ENCODE data around the gene SYPL2.

Gene SYPL2

GRCh38 chr1:109479901-109480300 lies 13.6 kb downstream of the SYPL2 start:
- no peaks in the 10 kb centered on the region for H3K9me3 ChIP-seq
- TF ChIP-seq, protein P1, sequence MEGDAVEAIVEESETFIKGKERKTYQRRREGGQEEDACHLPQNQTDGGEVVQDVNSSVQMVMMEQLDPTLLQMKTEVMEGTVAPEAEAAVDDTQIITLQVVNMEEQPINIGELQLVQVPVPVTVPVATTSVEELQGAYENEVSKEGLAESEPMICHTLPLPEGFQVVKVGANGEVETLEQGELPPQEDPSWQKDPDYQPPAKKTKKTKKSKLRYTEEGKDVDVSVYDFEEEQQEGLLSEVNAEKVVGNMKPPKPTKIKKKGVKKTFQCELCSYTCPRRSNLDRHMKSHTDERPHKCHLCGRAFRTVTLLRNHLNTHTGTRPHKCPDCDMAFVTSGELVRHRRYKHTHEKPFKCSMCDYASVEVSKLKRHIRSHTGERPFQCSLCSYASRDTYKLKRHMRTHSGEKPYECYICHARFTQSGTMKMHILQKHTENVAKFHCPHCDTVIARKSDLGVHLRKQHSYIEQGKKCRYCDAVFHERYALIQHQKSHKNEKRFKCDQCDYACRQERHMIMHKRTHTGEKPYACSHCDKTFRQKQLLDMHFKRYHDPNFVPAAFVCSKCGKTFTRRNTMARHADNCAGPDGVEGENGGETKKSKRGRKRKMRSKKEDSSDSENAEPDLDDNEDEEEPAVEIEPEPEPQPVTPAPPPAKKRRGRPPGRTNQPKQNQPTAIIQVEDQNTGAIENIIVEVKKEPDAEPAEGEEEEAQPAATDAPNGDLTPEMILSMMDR (IDR thresholded peaks at IDR 0.05; ENCODE audit: low read depth, low read length): no peak
- H3K36me3 ChIP-seq: no peaks in the 10 kb centered on the region
- 0 out of 2 replicates have a peak, but pooled peaks cover 7% of the 10 kb centered on the region for H3K27me3 ChIP-seq
- no peak for DNase-seq
- no peak overlapping the region for H3K4me3 ChIP-seq (ENCODE audit: low read depth, low read length)
- no peaks in the 10 kb centered on the region for H3K4me1 ChIP-seq

GRCh38 chr1:109481646-109482045 lies 15.3 kb downstream of the SYPL2 start:
- TF ChIP-seq, protein P1 (IDR thresholded peaks at IDR 0.05; ENCODE audit: low read depth, low read length): no peak
- H3K36me3 ChIP-seq: no peaks in the 10 kb centered on the region
- H3K27me3 ChIP-seq: no peaks in the 10 kb centered on the region
- H3K4me1 ChIP-seq: no peaks in the 10 kb centered on the region
- no peaks in the 10 kb centered on the region for H3K9me3 ChIP-seq
- no peak overlapping the region for H3K4me3 ChIP-seq (ENCODE audit: low read depth, low read length)
- no peak for DNase-seq

DNA sequence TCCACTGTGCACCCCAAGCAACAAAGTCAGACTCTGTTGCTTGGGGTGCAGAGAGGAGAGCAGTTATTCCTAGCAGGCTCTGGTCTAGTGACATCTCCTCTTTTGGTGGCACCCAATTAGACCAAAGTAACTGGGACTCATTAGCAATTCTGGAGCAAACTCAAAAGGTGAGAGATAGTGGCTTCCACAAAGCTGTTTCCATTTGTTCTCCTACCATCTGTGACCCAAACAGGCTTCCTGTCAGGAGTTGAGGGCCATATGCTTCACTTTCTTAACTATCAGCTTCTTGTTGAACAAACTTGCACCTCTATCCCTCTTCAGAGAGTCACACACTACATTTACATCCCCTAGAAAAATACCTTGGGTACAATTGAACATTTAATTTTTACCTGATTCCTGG lies 15.9 kb downstream of the SYPL2 start:
- TF ChIP-seq, protein P1 (IDR thresholded peaks at IDR 0.05; ENCODE audit: low read depth, low read length): no peak
- H3K36me3 ChIP-seq: no peaks in the 10 kb centered on the region
- H3K4me1 ChIP-seq: no peaks in the 10 kb centered on the region
- DNase-seq: no peak
- no peak overlapping the region for H3K4me3 ChIP-seq (ENCODE audit: low read depth, low read length)
- H3K27me3 ChIP-seq: no peaks in the 10 kb centered on the region
- H3K9me3 ChIP-seq: no peaks in the 10 kb centered on the region

- Histone ChIP-seq H3K9me3 (no peaks in the 10 kb centered on the region), H3K36me3 (no peaks in the 10 kb centered on the region; the same call in 1 of the 2 replicates), H3K4me3 (ENCODE audit: low read depth, low read length) (peak overlapping the region; percentile 88), H3K27me3 (no peaks in the 10 kb centered on the region), H3K4me1 (no peaks in the 10 kb centered on the region)
- TF ChIP-seq, protein P1 (IDR thresholded peaks at IDR 0.05; ENCODE audit: low read depth, low read length): peak; percentile 33
- peak; percentile 79 for DNase-seq
Measured at GRCh38 chr1:109482791-109483671, 16.7 kb downstream of the SYPL2 start.

- Histone ChIP-seq H3K27me3 (no peaks in the 10 kb centered on the region), H3K4me1 (no peaks in the 10 kb centered on the region), H3K9me3 (no peaks in the 10 kb centered on the region), H3K36me3 (peaks cover 5% of the 10 kb centered on the region), H3K4me3 (ENCODE audit: low read depth, low read length) (peak within 1 kb of the TSS; percentile 97)
- TF ChIP-seq, protein P1 (IDR thresholded peaks at IDR 0.05; ENCODE audit: low read depth, low read length): no peak; the same call in 1 of the 2 replicates
- peak; percentile 94 for DNase-seq
Measured at GRCh38 chr1:109483672-109484518, 17.5 kb downstream of the SYPL2 start, which contains the start of gene ATXN7L2. ATXN7L2 (plus strand) TSS chr1:109483905; CDS start chr1:109483954, 49 bp downstream.
